Neural cell (in vitro differentiated cells): ENCODE results near the gene AUNIP. TPM values are rescaled to one million over a fixed set of nuclear protein-coding genes. Genes with fewer than 3 reads are reported as not detected.

Experiments used
- H2AFZ ChIP-seq: fragments of 200-600, 300-800 bp; sonication (generic), shearing (Covaris generic); 2 replicates; pipeline ENCODE4 v1.6.0; 2014; ENCODE audit warnings: low read depth, mild to moderate bottlenecking, antibody characterized with exemption, low read length, moderate library complexity
- H3F3A ChIP-seq: fragments of 200-600 bp; shearing (Covaris generic); 2 replicates; pipeline ENCODE4 v1.6.1; 2016; ENCODE audit warnings: mild to moderate bottlenecking, moderate library complexity, mixed read lengths, antibody characterized with exemption, low read length; ENCODE audit not compliant: insufficient read depth, poor library complexity, severe bottlenecking
- H3K27ac ChIP-seq: fragments of 200-600, 300-800 bp; sonication (generic), shearing (Covaris generic); 2 replicates; pipeline ENCODE4 v1.5.1; 2014; ENCODE audit warnings: mild to moderate bottlenecking, low read length, moderate library complexity
- H3K27me3 ChIP-seq: fragments of 300-800, 200-600 bp; sonication (generic), shearing (Covaris generic); 2 replicates; pipeline ENCODE4 v1.6.0; 2014; ENCODE audit warnings: mild to moderate bottlenecking, low read depth, low read length, moderate library complexity; ENCODE audit not compliant: insufficient read depth
- H3K36me3 ChIP-seq: fragments of 300-800, 200-600 bp; sonication (generic), shearing (Covaris generic); 2 replicates; pipeline ENCODE4 v1.5.1; 2014; ENCODE audit warnings: mild to moderate bottlenecking, antibody characterized with exemption, low read length, moderate library complexity; ENCODE audit not compliant: insufficient read depth
- H3K4me2 ChIP-seq: fragments of 300-800, 200-600 bp; sonication (generic), shearing (Covaris generic); 2 replicates; pipeline ENCODE4 v1.6.0; 2014; ENCODE audit warnings: mild to moderate bottlenecking, low read length
- H3K4me3 ChIP-seq: fragments of 300-800, 200-600 bp; sonication (generic), shearing (Covaris generic); 2 replicates; pipeline ENCODE4 v1.5.1; 2014; ENCODE audit warnings: mild to moderate bottlenecking, low read length, moderate library complexity
- H3K79me2 ChIP-seq: fragments of 200-600 bp; shearing (Covaris generic); replicated peaks from 2 replicates; pipeline ENCODE4 v1.6.0; 2014; ENCODE audit warnings: mild to moderate bottlenecking, low read length, moderate library complexity; ENCODE audit not compliant: insufficient read depth
- H3K9ac ChIP-seq: fragments of 300-800, 200-600 bp; sonication (generic), shearing (Covaris generic); 2 replicates; pipeline ENCODE4 v1.6.1; 2016; ENCODE audit warnings: mild to moderate bottlenecking, low read length, mixed read lengths
- H3K9me2 ChIP-seq: fragments of 200-600 bp; shearing (Covaris generic); 2 replicates; pipeline ENCODE4 v1.6.1; 2016; ENCODE audit warnings: mild to moderate bottlenecking, low read length, mixed read lengths; ENCODE audit not compliant: insufficient read depth
- H3K9me3 ChIP-seq: fragments of 200-600, 300-800 bp; sonication (generic), shearing (Covaris generic); 2 replicates; pipeline ENCODE4 v1.6.1; 2016; ENCODE audit warnings: mild to moderate bottlenecking, mixed run types, low read length, moderate library complexity, mixed read lengths
- H4K20me1 ChIP-seq: fragments of 200-600 bp; shearing (Covaris generic); 2 replicates; pipeline ENCODE4 v1.6.1; 2016; ENCODE audit warnings: mild to moderate bottlenecking, mixed run types; ENCODE audit not compliant: insufficient read depth
- CTCF ChIP-seq: fragments of 450-650 bp; IDR thresholded peaks from 2 replicates; pipeline ENCODE4 v1.5.1; 2014; ENCODE audit warnings: antibody characterized with exemption, mild to moderate bottlenecking, moderate library complexity; ENCODE audit not compliant: poor library complexity, severe bottlenecking
- EP300 ChIP-seq: fragments of 450-650 bp; conservative IDR thresholded peaks from 2 replicates; pipeline ENCODE4 v1.6.1; 2014; ENCODE audit warnings: antibody characterized with exemption, mild to moderate bottlenecking, moderate library complexity; ENCODE audit not compliant: poor library complexity, severe bottlenecking
- EZH2 ChIP-seq: fragments of 200-600, 300-800 bp; shearing (Covaris generic), sonication (generic); IDR thresholded peaks from 2 replicates; pipeline ENCODE4 v1.6.1; 2014; ENCODE audit warnings: antibody characterized with exemption, low read length, borderline replicate concordance, mild to moderate bottlenecking; ENCODE audit not compliant: insufficient read depth, poor library complexity, severe bottlenecking
- MXI1 ChIP-seq: fragments of 450-650 bp; conservative IDR thresholded peaks from 2 replicates; pipeline ENCODE4 v1.6.1; 2014; ENCODE audit warnings: antibody characterized with exemption, mild to moderate bottlenecking; ENCODE audit not compliant: poor library complexity, severe bottlenecking
- POLR2AphosphoS5 ChIP-seq: IDR thresholded peaks from 2 replicates; pipeline ENCODE4 v1.6.1; 2012
- RAD21 ChIP-seq: fragments of 450-650 bp; conservative IDR thresholded peaks from 2 replicates; pipeline ENCODE4 v1.6.1; 2014; ENCODE audit warnings: antibody characterized with exemption, mild to moderate bottlenecking, moderate library complexity
- REST ChIP-seq: IDR thresholded peaks from 2 replicates; pipeline ENCODE4 v1.6.1; 2012; ENCODE audit warnings: borderline replicate concordance
- SMC3 ChIP-seq: fragments of 450-650 bp; conservative IDR thresholded peaks from 2 replicates; pipeline ENCODE4 v1.6.1; 2014; ENCODE audit warnings: antibody characterized with exemption, mild to moderate bottlenecking, moderate library complexity; ENCODE audit not compliant: poor library complexity
- TAF1 ChIP-seq: IDR thresholded peaks from 2 replicates; pipeline ENCODE4 v1.6.1; 2012; ENCODE audit warnings: low read depth
- polyA plus RNA-seq: library from polyadenylated mRNA; depleted of rRNA; stranded (reverse); fragments of >200 nt; gene quantifications from 2 replicates; pipeline ENCODE4 v1.2.3, GENCODE V29; 2014

AUNIP gene
- polyA plus RNA-seq, 1 donor from 2014 or later, result 0.48 TPM

DNA sequence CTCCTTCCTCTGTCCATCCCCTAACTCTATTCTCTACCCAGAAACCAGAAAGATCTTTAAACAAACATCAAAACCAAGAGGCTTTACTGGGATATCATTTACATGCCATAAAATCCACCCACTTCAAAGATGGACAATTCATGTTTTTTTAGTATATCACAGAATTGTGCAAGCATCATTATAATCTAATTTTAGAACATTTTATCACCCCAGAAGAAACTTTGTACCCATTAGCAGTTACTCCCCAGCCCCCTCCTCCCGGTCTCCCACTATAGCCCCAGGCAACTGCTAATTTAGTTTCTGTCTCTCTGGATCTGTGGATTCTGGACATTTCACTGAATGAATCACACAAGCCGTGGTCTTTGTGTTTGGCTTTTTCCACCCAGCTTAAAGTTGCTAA lies 64.0 kb downstream of the AUNIP start:
- TF ChIP-seq MXI1, result no peak
- no peak for TF ChIP-seq RAD21
- no peak for TF ChIP-seq CTCF
- Histone ChIP-seq H3F3A (no peaks in the 10 kb centered on the region), H4K20me1 (no peaks in the 10 kb centered on the region), H3K9ac (no peak overlapping the region), H3K4me2 (no peak overlapping the region), H3K9me3 (no peaks in the 10 kb centered on the region), H3K36me3 (no peaks in the 10 kb centered on the region), H3K9me2 (no peaks in the 10 kb centered on the region), H3K79me2 (no peaks in the 10 kb centered on the region), H3K4me3 (no peak overlapping the region), H3K27ac (no peak overlapping the region), H2AFZ (no peak overlapping the region), H3K27me3 (no peaks in the 10 kb centered on the region)

GRCh38 chr1:25794325-25794724 lies 64.9 kb downstream of the AUNIP start:
- H3K27ac ChIP-seq, result no peak overlapping the region
- TF ChIP-seq RAD21, result no peak
- no peak for TF ChIP-seq MXI1
- no peak for TF ChIP-seq SMC3
- no peak for TF ChIP-seq EP300
- TF ChIP-seq CTCF, result no peak
- TF ChIP-seq EZH2, result no peak
- TF ChIP-seq POLR2AphosphoS5, result no peak
- TF ChIP-seq TAF1, result no peak
- no peak for TF ChIP-seq REST

More at GRCh38 chr1:25794325-25794724, 64.9 kb downstream of the AUNIP start:
- no peaks in the 10 kb centered on the region for H4K20me1 ChIP-seq
- H3K27me3 ChIP-seq, result no peaks in the 10 kb centered on the region
- no peaks in the 10 kb centered on the region for H3K79me2 ChIP-seq
- no peak overlapping the region for H2AFZ ChIP-seq
- no peaks in the 10 kb centered on the region for H3F3A ChIP-seq
- H3K9me2 ChIP-seq, result no peaks in the 10 kb centered on the region
- H3K4me3 ChIP-seq, result no peak overlapping the region
- H3K9me3 ChIP-seq, result no peaks in the 10 kb centered on the region
- no peak overlapping the region for H3K4me2 ChIP-seq
- no peak overlapping the region for H3K9ac ChIP-seq
- no peaks in the 10 kb centered on the region for H3K36me3 ChIP-seq
